SU-DHL-6 (cell line): ENCODE measurements around the gene RGS6.

Experiments
- EZH2phosphoT487 ChIP-seq: fragments of 200-600 bp; sonication (generic), shearing (Covaris generic); conservative IDR thresholded peaks from 2 replicates; pipeline ENCODE4 v1.6.1; 2018; ENCODE audit warnings: mild to moderate bottlenecking, antibody characterized with exemption, low read length, moderate library complexity, mixed read lengths
- TF ChIP-seq, protein P1 (sequence below): fragments of 200-600 bp; sonication (generic); IDR thresholded peaks from one replicate; pipeline ENCODE4 v1.5.1; 2017; ENCODE audit warnings: antibody characterized with exemption, mild to moderate bottlenecking, low read length, moderate library complexity; ENCODE audit not compliant: insufficient read depth, poor library complexity, severe bottlenecking

- TF ChIP-seq, protein P1, sequence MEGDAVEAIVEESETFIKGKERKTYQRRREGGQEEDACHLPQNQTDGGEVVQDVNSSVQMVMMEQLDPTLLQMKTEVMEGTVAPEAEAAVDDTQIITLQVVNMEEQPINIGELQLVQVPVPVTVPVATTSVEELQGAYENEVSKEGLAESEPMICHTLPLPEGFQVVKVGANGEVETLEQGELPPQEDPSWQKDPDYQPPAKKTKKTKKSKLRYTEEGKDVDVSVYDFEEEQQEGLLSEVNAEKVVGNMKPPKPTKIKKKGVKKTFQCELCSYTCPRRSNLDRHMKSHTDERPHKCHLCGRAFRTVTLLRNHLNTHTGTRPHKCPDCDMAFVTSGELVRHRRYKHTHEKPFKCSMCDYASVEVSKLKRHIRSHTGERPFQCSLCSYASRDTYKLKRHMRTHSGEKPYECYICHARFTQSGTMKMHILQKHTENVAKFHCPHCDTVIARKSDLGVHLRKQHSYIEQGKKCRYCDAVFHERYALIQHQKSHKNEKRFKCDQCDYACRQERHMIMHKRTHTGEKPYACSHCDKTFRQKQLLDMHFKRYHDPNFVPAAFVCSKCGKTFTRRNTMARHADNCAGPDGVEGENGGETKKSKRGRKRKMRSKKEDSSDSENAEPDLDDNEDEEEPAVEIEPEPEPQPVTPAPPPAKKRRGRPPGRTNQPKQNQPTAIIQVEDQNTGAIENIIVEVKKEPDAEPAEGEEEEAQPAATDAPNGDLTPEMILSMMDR: no peak
- no peak for TF ChIP-seq EZH2phosphoT487
Observed at GRCh38 chr14:72402377-72402772, 470.1 kb downstream of the RGS6 start.
